Stimulated activated CD4-positive, alpha-beta T cell treated with anti-CD3 and anti-CD28 coated beads, Interleukin-4, amount 100 ng/mL, for 48 hours (primary cell): ENCODE measurements around the gene PIK3R2.
A peak's percentile ranks its signal among the peaks of the same experiment; 100 is the strongest.
"Not testable (repeated sequence)": the region's sequence is repeated elsewhere in the genome, so short reads cannot be mapped to it uniquely, and the experiment has no call there.

Source experiments
- DNase-seq, 2 donors: peaks; one replicate each; pipeline ENCODE4 v3.0.0-alpha.2; 2020; ENCODE audit warnings: low read depth in 2 of 2

The PIK3R2 gene

GRCh38 chr19:18155095-18156087 is 2.4 kb downstream of the PIK3R2 start:
- no peak for DNase-seq

DNA sequence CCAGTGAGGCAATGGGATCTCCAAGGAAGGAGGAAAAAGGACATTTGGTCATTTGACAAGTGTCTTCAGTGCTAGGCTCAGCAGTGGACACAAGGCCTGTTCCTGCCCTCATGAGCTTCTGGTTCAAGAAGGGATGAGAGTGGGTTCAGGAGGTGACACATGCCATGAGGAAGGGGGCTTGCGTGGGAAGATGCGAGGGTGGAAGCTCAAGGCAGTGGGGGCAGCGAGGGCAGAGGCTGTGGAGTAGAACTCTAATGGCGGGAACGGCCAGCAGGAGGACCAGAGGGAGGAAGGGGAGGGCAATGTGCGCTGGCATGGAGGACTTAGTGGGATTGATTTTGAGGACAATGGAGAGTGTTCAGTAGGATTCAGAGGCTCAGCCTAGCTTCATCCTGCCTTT is 3.3 kb downstream of the PIK3R2 start:
- no peak for DNase-seq

DNA sequence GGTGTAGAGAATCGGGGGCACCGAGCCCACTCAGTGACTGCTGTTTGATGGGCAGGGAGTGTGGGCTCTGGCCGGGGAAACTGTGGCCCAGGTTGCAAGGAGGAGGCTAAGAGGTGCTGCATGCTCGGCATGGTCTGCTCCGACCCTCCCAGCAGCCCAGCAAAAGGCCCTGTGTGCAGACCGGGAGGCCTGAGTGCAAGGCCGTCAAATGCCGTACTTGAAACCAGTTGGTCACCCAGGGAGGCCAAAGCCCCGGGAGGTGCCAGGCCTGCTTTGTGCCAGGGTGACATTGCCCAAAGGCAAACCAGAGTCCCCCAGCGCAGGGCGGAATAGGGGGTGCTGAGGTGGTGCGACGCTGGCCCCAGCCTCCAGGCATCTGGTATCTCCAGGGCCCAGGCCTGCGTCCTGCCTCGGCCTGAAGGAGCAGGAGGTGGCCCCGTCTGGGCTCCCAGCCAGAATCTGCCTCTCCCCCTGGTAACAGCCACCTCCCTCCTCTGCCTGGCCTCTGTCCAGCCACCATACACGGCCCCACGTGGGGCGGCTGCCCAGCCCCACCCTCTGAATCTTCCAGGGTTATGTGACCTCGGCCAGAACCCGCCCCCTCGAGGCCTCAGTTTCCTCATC is 4.0 kb downstream of the PIK3R2 start:
- DNase-seq: no peak

GRCh38 chr19:18157465-18158063 is 4.6 kb downstream of the PIK3R2 start:
- DNase-seq: no peak

GRCh38 chr19:18158467-18158866 is 5.5 kb downstream of the PIK3R2 start:
- no peak for DNase-seq

DNA sequence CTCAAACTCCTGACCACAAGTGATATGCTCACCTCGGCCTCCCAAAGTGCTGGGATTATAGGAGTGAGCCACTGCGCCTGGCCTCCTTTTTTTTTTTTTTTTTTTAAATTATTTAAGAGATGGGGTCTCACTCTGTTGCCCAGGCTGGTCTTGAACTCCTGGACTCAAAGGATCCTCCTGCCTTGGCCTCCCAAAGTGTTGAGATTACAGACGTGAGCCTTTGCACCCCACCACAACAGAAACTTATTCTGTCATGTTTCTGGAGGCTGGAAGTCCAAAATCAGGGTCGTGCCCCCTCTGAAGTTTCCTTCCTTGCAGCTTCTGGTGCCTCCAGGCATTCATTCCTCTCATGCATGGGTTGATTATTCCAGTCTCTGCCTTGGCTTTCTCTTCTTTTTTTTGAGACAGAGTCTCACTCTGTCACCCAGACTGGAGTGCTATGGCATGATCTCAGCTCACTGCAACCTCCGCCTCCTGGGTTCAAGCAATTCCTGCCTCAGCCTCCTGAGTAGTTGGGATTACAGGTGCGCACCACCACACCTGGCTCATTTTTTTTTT is 6.2 kb downstream of the PIK3R2 start:
- not testable (repeated sequence) for DNase-seq

DNA sequence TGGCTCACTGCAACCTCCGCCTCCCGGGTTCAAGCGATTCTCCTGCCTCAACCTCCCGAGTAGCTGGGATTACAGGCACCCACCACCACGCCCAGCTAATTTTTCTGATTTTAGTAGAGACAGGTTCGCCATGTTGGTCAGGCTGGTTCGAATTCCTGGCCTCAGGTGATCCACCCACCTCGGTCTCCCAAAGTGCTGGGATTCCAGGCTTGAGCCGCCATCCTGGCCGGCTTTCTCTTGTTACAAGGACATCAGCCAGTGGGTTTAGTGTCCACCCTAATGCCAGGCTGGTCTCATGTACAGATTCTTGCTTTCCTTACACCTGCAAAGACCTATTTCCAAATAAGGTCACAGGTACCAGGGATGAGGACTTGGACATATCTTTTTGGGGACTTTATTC is 6.8 kb downstream of the PIK3R2 start:
- DNase-seq: no peak

DNA sequence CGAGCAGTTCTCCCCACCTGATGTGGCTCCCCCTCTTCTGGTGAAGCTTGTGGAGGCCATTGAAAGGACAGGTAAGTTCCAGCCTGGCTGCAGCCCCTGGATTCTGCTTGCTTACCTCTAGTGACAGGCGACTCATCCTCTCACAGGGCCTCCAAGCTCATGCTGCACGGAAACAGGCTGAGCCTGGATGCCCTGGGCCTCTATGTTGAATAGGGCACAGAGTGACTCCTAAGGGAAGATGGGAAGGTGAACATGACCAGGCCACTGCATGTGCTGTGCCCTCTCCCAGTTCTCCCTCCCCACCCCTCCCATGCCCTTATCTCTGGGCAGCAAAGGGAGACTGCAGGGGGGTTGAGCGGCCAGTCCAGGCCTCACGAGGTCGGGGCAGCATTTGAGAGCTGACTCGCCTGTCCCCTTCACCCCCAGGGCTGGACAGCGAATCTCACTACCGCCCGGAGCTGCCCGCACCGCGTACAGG is 7.6 kb downstream of the PIK3R2 start:
- DNase-seq: no peak

DNA sequence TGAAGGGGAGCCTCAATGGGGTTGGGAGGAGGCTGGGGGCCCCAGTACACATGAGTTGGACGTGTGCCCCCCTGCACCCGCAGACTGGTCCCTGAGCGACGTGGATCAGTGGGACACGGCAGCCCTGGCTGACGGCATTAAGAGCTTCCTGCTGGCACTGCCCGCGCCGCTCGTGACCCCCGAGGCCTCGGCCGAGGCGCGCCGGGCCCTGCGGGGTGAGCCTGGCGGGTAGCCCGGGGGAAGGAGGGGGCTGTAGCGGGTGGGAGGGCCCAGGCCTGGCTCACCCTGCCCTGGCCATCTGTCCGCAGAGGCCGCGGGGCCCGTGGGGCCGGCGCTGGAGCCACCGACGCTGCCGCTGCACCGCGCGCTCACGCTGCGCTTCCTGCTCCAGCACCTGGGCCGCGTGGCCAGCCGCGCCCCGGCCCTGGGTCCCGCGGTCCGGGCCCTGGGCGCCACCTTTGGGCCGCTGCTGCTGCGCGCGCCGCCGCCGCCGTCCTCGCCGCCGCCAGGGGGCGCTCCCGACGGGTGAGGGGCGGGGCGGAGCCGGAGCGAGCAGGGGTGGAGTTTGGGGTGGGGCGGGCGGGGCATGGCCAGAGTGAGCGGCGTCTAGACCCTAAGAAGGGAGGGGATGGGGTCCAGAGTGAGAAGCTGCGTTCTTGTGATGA is 8.1 kb downstream of the PIK3R2 start:
- DNase-seq: peak; percentile 68 to 80

GRCh38 chr19:18161636-18162002 is 8.7 kb downstream of the PIK3R2 start:
- DNase-seq: no peak

GRCh38 chr19:18164072-18164471 is 11.1 kb downstream of the PIK3R2 start:
- no peak for DNase-seq

GRCh38 chr19:18165794-18166544 is 13.0 kb downstream of the PIK3R2 start:
- DNase-seq: no peak

GRCh38 chr19:18167011-18167410 is 14.0 kb downstream of the PIK3R2 start:
- no peak for DNase-seq

GRCh38 chr19:18167975-18168645 is 15.1 kb downstream of the PIK3R2 start:
- peak in 1 of 2 donors; percentile 49 for DNase-seq

- DNase-seq: no peak
Observed at GRCh38 chr19:18168673-18169381, 15.9 kb downstream of the PIK3R2 start.

- DNase-seq: no peak
Observed at GRCh38 chr19:18170714-18171255, 17.8 kb downstream of the PIK3R2 start.

DNA sequence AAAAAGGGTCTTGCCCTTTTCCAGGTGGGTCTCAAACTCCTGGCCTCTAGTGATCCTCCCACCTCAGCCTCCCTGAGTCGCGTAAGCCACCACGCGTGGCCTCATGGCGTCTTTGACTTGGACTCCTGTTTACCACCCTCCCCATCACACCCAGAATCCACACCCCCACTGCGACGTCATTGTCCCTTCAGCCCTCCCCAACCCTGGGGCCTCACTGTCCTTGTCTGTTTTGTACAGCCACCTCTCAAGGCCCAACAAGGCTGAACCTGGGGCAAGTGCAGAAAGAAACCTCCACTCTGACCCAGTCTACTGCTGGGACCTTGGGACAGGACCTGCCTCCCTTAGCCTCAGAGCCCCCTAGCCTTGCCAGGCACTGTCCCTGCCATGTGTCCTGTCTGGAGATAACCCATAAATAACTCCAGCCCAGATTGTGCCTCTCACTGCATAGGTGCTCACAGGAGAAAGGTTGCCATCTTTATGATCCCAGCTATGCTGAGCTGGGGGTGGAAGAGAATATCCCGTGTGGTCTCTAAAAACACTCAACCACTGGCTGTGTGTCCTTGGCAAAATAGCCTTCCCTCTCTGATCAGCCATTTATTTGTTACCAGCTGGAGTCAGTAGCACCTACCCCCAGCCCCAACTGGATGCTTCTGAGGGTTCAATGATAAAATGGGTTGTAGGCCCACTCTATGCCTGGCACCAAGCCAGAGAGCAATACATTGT is 18.8 kb downstream of the PIK3R2 start:
- DNase-seq: no peak

GRCh38 chr19:18172331-18173053 is 19.5 kb downstream of the PIK3R2 start:
- no peak for DNase-seq
